ENCODE data around the gene MDP1.

DNA sequence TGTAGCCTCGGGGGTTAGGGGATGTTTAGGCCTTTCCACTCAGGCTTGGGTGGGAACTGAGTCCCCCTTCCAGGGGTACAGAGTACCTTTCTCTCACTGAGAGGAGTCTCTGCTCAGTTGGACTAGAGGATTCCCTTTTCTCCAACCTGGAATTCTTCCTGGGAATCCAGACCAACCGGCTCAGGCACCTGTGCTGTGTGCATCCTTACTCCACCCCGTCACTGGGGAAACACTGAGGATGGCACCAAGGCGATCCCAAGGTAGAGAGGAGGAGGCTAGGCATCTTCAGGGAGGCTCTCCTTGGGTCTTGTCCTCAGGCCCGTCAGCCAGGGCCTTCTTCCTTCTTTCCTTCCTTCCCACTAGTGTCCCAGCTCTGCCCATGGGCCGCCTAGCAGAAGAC is 48.0 kb upstream of the MDP1 start:
- TF ChIP-seq, protein P1, sequence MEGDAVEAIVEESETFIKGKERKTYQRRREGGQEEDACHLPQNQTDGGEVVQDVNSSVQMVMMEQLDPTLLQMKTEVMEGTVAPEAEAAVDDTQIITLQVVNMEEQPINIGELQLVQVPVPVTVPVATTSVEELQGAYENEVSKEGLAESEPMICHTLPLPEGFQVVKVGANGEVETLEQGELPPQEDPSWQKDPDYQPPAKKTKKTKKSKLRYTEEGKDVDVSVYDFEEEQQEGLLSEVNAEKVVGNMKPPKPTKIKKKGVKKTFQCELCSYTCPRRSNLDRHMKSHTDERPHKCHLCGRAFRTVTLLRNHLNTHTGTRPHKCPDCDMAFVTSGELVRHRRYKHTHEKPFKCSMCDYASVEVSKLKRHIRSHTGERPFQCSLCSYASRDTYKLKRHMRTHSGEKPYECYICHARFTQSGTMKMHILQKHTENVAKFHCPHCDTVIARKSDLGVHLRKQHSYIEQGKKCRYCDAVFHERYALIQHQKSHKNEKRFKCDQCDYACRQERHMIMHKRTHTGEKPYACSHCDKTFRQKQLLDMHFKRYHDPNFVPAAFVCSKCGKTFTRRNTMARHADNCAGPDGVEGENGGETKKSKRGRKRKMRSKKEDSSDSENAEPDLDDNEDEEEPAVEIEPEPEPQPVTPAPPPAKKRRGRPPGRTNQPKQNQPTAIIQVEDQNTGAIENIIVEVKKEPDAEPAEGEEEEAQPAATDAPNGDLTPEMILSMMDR (IDR thresholded peaks at IDR 0.05): no peak
- no peak for TF ChIP-seq POLR2A (IDR thresholded peaks at IDR 0.05)

Measured in prostate gland (tissue), 2 donors.